Keratinocyte (primary cell): ENCODE results near the gene SEMA3E.

ENCODE experiments used
- EZH2 ChIP-seq: IDR thresholded peaks from one replicate; pipeline ENCODE4 v1.6.1; 2012; ENCODE audit warnings: inconsistent platforms, mild to moderate bottlenecking, low read length, moderate library complexity
- TF ChIP-seq, protein P1 (sequence below), 3 experiments: IDR thresholded peaks in 1 of 3; conservative IDR thresholded peaks in 1 of 3; optimal IDR thresholded peaks in 1 of 3; 2 replicates in 2 of 3; 3 replicates in 1 of 3; pipeline versions ENCODE3 to v1.5.1; 2011; ENCODE audit warnings: low read length in 3 of 3, mild to moderate bottlenecking in 3 of 3, moderate library complexity in 2 of 3, control low read depth in 1 of 3, inconsistent platforms in 1 of 3; ENCODE audit not compliant: insufficient read depth in 2 of 3; ENCODE audit errors: extremely low read depth in 1 of 3

GRCh38 chr7:83547526-83547925 is 101.4 kb downstream of the SEMA3E start:
- no peak for TF ChIP-seq EZH2
- TF ChIP-seq, protein P1, sequence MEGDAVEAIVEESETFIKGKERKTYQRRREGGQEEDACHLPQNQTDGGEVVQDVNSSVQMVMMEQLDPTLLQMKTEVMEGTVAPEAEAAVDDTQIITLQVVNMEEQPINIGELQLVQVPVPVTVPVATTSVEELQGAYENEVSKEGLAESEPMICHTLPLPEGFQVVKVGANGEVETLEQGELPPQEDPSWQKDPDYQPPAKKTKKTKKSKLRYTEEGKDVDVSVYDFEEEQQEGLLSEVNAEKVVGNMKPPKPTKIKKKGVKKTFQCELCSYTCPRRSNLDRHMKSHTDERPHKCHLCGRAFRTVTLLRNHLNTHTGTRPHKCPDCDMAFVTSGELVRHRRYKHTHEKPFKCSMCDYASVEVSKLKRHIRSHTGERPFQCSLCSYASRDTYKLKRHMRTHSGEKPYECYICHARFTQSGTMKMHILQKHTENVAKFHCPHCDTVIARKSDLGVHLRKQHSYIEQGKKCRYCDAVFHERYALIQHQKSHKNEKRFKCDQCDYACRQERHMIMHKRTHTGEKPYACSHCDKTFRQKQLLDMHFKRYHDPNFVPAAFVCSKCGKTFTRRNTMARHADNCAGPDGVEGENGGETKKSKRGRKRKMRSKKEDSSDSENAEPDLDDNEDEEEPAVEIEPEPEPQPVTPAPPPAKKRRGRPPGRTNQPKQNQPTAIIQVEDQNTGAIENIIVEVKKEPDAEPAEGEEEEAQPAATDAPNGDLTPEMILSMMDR (optimal IDR thresholded peaks at IDR 0.05 in 1 of 3, IDR thresholded peaks at IDR 0.05 in 1 of 3, conservative IDR thresholded peaks at IDR 0.05 in 1 of 3; ENCODE audit: extremely low read depth in 1 of 3, insufficient read depth in 2 of 3, low read length in 3 of 3): no peak
